NK-92 treated with Interleukin-12 subunit alpha and Interleukin-12 subunit beta, amount 100 ng/mL, for 24 hours (cell line): Measurements from ENCODE around the gene STEAP2.

Experiments
- DNase-seq: peaks from one replicate; lab custom pipeline; 2025; lab: John Stamatoyannopoulos, UW

The STEAP2 gene

GRCh38 chr7:90270431-90271178 lies 59.1 kb downstream of the STEAP2 start:
- DNase-seq = no peak

- no peak for DNase-seq
Observed at GRCh38 chr7:90271753-90272152, 60.2 kb downstream of the STEAP2 start.

DNA sequence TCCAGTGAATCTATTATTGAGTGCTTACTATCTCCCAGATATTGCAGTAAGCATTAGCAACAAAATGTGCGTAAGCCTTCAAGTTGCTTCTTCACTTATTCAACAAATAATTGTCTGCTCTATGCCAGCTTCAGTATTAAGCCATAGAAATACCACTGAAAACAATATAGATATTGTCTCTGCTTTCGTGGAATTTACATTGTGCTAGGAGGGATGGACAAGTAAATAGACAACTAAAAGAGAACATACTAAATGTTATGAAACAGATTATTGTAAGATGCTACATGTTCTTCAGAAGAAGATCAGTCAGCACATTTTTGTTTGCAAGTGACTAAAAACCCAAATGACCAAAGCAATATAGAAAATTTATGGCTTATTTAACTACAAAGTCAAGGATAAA lies 60.7 kb downstream of the STEAP2 start:
- DNase-seq = no peak

- DNase-seq = no peak
Observed at GRCh38 chr7:90274161-90274560, 62.6 kb downstream of the STEAP2 start.

DNA sequence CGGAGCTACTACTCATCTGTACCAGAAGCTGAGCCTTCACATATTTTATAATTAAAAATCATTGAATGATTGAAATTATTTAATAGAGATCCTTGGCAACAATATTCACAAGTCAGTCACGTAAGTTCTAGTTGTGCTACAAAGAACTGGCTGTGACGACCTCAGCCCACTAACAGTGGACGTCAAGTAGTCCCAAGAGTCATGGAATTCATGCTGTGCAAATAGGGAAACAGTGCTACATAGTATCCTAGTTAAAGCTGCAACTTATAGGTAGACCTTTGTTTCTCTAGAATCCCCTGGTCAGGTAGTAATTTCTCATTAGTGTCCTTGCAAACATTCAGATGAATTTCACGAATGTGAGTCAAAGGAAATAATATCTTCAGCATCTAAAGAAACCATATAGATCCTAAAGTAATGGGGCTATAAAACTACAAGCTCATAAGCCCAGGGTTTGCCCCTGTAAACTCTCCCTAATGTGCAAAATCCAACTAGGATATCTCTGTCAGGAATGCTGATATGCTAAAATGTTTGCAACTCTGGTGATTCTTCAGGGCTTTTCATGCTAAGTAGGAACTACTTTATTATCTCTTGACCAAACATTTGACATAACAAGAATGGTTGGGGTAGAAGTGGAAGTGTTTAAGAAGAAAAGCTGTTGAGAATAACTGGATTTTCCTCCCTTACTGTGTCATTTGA lies 64.6 kb downstream of the STEAP2 start:
- no peak for DNase-seq
